ENCODE results near the gene FBP1.
"Not testable (repeated sequence)": the region's sequence is repeated elsewhere in the genome, so short reads cannot be mapped to it uniquely, and the experiment has no call there.

FBP1 gene

GRCh38 chr9:94612071-94612470 is 27.2 kb downstream of the FBP1 start:
- TF ChIP-seq ZNF274 (IDR thresholded peaks at IDR 0.05; ENCODE audit: low read depth, low read length), result no peak
- no peak overlapping the region for H3K4me3 ChIP-seq (ENCODE audit: low read length)

- H3K4me3 ChIP-seq (ENCODE audit: low read length), result no peak overlapping the region
These were observed 27.7 kb downstream of the FBP1 start for GRCh38 chr9:94611638-94612068.

GRCh38 chr9:94610181-94610606 is 29.1 kb downstream of the FBP1 start:
- H3K4me3 ChIP-seq (ENCODE audit: low read length), result no peak overlapping the region
- TF ChIP-seq ZNF274 (IDR thresholded peaks at IDR 0.05; ENCODE audit: low read depth, low read length), result no peak

More at GRCh38 chr9:94611638-94612068, 27.7 kb downstream of the FBP1 start:
- TF ChIP-seq ZNF274 (IDR thresholded peaks at IDR 0.05; ENCODE audit: low read depth, low read length), result no peak

DNA sequence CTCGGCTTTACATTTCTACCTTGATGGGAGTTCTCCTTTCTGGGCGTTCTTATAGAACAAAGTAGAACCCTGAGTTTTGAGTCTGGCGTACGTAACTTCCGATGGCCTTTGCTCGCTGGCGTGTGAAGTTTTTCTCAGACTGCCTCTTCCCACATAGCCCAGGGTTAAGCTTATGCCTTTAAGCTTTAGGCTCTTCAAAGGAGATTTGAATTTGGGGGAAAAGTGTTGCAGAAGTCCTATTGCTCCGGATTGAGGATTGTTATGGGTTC is 32.0 kb downstream of the FBP1 start:
- H3K4me3 ChIP-seq (ENCODE audit: low read length), result no peak overlapping the region

GRCh38 chr9:94606646-94607422 is 32.5 kb downstream of the FBP1 start:
- no peak overlapping the region for H3K4me3 ChIP-seq (ENCODE audit: low read length)

More for the DNA sequence above, 32.0 kb downstream of the FBP1 start:
- no peak for TF ChIP-seq ZNF274 (IDR thresholded peaks at IDR 0.05; ENCODE audit: low read depth, low read length)

GRCh38 chr9:94603259-94604160 is 35.8 kb downstream of the FBP1 start:
- TF ChIP-seq ZNF274 (IDR thresholded peaks at IDR 0.05; ENCODE audit: low read depth, low read length), result no peak
- no peak overlapping the region for H3K4me3 ChIP-seq (ENCODE audit: low read length)

More at GRCh38 chr9:94606646-94607422, 32.5 kb downstream of the FBP1 start:
- no peak for TF ChIP-seq ZNF274 (IDR thresholded peaks at IDR 0.05; ENCODE audit: low read depth, low read length)

GRCh38 chr9:94602666-94603065 is 36.7 kb downstream of the FBP1 start:
- H3K4me3 ChIP-seq (ENCODE audit: low read length), result no peak overlapping the region
- TF ChIP-seq ZNF274 (IDR thresholded peaks at IDR 0.05; ENCODE audit: low read depth, low read length), result no peak

DNA sequence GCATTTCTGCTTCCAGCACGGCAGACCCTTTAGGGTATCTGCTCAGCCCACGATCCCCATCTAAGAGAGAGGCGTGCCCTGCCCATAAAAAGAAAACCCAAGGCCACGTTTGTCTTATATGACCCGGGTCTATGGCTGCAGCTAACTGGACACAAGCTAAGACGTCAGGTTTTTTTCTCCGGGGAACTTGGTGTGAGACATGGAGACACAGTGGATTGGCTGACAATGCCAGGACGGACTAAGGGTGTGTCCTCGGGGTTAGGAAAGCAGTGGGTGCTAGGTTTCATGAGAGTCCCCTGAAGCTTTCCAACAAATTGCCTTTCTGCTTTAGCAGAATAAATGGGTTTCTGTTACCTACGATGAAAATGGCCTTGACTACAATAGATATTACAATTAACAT is 38.6 kb downstream of the FBP1 start:
- no peak overlapping the region for H3K4me3 ChIP-seq (ENCODE audit: low read length)
- no peak for TF ChIP-seq ZNF274 (IDR thresholded peaks at IDR 0.05; ENCODE audit: low read depth, low read length)

- no peak overlapping the region for H3K4me3 ChIP-seq (ENCODE audit: low read length)
- TF ChIP-seq ZNF274 (IDR thresholded peaks at IDR 0.05; ENCODE audit: low read depth, low read length), result no peak
These were observed 39.1 kb downstream of the FBP1 start for GRCh38 chr9:94600258-94600657.

- TF ChIP-seq ZNF274 (IDR thresholded peaks at IDR 0.05; ENCODE audit: low read depth, low read length), result no peak
- no peak overlapping the region for H3K4me3 ChIP-seq (ENCODE audit: low read length)
These were observed 40.2 kb downstream of the FBP1 start for GRCh38 chr9:94599102-94599501.

GRCh38 chr9:94593459-94594345 is 45.6 kb downstream of the FBP1 start, which contains the start of gene FBP2:
FBP2 (minus strand) TSS chr9:94593824; CDS start chr9:94593726, 98 bp downstream.
- H3K4me3 ChIP-seq (ENCODE audit: low read length), result no peak within 1 kb of the TSS
- TF ChIP-seq ZNF274 (IDR thresholded peaks at IDR 0.05; ENCODE audit: low read depth, low read length), result no peak

DNA sequence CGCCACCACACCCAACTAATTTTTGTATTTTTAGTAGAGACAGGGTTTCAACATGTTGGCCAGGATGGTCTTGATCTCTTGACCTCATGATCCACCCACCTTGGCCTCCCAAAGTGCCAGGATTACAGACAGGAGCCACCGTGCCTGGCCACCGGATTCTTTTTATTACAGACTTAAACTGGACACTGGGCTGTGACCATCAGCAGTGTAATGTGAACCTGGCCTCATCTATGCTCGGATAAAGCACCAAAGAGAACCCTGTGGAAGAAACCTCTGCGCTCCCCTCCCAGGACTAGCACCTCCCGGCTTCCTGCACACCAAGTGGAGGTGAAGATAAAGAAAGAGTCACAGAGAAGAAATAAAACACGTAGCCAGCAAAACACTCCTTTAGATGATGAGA is 46.6 kb downstream of the FBP1 start:
- H3K4me3 ChIP-seq (ENCODE audit: low read length), result not testable (repeated sequence)

GRCh38 chr9:94591876-94592275 is 47.4 kb downstream of the FBP1 start:
- no peak for TF ChIP-seq ZNF274 (IDR thresholded peaks at IDR 0.05; ENCODE audit: low read depth, low read length)
- H3K4me3 ChIP-seq (ENCODE audit: low read length), result no peak overlapping the region

GRCh38 chr9:94591046-94591545 is 48.2 kb downstream of the FBP1 start:
- not testable (repeated sequence) for H3K4me3 ChIP-seq (ENCODE audit: low read length)

All from GM08714 (cell line).